LNCaP clone FGC (cell line): ENCODE results near the gene CAPN11.

ENCODE experiments used
- DNase-seq: peaks from one replicate; pipeline ENCODE4 v3.0.0-alpha.2; 2011; ENCODE audit warnings: low read depth
- H3K4me3 ChIP-seq: 2 replicates; pipeline ENCODE4 v1.5.1; 2011; ENCODE audit warnings: mild to moderate bottlenecking, low read depth, low read length, control low read depth
- TF ChIP-seq, protein P1 (sequence below): IDR thresholded peaks from 2 replicates; pipeline ENCODE4 v1.5.1; 2012; ENCODE audit warnings: mild to moderate bottlenecking; ENCODE audit not compliant: control insufficient read depth, insufficient read depth; ENCODE audit errors: extremely low read depth

CAPN11 gene

DNA sequence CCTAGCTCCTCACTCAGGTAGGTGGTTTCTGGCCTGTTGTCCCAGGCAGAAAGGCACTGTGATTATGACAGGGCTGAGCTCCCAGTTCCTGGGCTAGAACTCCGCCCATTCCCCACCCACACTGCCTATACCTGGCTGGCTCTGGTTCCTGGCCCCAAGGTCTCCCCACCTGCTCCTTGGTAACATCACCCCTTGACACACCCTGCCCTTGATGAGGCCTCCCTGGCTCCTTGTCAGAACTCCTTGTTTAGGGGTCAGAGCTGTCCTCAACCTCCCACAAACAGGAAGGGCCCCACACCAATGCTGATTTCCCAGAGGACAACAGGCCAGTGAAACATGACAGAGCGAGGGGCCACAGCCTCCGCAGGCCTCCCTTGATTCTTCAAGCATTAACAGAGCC, 42.6 kb downstream of the CAPN11 start:
- TF ChIP-seq, protein P1, sequence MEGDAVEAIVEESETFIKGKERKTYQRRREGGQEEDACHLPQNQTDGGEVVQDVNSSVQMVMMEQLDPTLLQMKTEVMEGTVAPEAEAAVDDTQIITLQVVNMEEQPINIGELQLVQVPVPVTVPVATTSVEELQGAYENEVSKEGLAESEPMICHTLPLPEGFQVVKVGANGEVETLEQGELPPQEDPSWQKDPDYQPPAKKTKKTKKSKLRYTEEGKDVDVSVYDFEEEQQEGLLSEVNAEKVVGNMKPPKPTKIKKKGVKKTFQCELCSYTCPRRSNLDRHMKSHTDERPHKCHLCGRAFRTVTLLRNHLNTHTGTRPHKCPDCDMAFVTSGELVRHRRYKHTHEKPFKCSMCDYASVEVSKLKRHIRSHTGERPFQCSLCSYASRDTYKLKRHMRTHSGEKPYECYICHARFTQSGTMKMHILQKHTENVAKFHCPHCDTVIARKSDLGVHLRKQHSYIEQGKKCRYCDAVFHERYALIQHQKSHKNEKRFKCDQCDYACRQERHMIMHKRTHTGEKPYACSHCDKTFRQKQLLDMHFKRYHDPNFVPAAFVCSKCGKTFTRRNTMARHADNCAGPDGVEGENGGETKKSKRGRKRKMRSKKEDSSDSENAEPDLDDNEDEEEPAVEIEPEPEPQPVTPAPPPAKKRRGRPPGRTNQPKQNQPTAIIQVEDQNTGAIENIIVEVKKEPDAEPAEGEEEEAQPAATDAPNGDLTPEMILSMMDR = no peak
- DNase-seq = no peak
- no peak overlapping the region for H3K4me3 ChIP-seq

DNA sequence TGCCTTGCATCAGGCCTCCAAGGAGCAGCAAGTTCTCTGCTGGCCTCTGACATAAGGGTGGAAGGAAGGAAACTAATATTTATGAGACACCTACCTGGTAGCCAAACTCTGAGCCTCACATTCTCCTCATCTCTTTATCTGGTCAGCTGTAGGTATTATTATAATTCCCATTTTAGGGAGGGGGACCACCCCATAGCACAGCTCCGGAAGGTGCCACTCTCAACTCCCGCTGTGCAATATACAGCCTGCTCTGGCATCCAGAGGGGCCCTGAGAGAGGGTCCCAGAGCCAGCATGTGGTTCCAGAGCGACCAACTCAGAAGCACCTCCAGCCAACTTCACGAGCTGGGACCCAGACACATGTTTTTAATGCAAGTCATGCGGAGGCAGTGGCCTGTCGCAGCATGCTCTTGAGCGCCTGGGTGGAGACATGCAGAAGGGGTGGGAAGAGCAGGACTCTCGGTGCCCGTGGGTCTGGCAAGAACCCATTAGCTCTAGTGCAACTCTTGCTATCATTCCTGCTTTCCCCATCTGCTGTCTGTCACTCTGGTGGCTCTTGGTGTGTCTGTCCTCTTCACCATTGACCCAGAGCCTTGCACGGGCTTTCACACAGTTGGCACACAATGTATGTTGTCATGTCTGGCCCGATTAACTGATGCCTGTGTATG, 43.2 kb downstream of the CAPN11 start:
- H3K4me3 ChIP-seq = no peak overlapping the region
- no peak for DNase-seq
- TF ChIP-seq, protein P1 = no peak

- TF ChIP-seq, protein P1 = no peak
- no peak for DNase-seq
- H3K4me3 ChIP-seq = no peak overlapping the region
Measured at GRCh38 chr6:44202332-44202971, 43.8 kb downstream of the CAPN11 start.

DNA sequence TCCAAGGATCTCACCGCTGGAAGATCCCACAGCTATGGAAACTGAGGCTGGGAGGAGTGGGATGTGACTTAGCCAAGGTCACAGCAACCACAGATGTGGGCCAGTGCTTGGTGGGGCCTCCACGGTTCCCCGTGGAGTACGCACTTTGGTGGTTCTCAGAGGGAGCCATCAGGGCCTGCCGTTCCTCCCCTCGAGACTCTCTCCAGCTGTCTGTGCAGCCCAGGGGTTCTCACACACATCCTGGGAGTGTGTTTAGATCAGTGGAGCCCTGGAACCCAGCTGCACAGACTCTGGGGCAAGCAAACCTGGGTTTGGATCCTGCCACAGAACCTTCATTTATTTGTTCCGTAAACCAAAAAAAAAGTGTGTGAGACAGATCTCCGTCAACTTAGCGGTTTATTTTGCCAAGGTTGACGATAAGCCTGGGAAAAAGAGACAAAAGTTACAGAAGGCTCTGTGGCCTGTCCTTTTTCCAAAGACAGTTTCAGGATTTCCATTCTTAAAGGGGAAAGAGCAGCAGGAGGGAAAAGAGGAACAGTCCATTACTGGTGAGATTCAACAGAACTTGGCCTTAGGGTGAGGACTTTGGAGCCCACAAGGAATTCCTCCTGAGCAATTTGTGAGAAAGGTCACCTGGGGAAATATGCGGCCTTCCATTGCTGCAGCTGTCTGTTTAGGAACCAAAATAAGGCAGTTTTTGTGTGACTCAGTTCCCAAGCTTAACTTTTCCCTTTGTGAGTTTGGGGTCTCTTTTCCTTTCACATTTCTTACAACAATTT, 44.5 kb downstream of the CAPN11 start:
- H3K4me3 ChIP-seq = no peak overlapping the region
- TF ChIP-seq, protein P1 = no peak
- no peak for DNase-seq

DNA sequence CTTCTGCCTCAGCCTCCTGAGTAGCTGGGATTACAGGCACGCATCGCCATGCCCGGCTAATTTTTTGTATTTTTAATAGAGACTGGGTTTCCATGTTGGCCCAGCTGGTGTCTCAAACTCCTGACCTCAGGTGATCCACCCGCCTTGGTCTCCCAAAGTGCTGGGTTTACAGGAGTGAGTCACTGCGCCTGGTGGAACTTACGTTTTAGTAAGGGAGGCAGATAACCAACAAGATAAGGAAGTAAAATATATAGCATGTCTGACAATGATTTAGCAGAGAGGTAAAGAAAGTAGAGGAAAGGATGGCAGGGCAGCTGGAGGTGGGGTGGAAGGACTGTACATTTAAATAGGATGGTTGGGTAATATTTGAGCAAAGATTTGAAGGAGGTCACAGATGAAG, 45.3 kb downstream of the CAPN11 start:
- no peak for DNase-seq
- TF ChIP-seq, protein P1 = no peak
- H3K4me3 ChIP-seq = no peak overlapping the region

GRCh38 chr6:44207966-44208365, 49.3 kb downstream of the CAPN11 start:
- no peak overlapping the region for H3K4me3 ChIP-seq
- TF ChIP-seq, protein P1 = no peak
- no peak for DNase-seq
